Thymus (tissue), 11 donors: Measurements from ENCODE around the gene MAD1L1. TPM values are rescaled to one million over a fixed set of nuclear protein-coding genes. Genes with fewer than 3 reads are reported as not detected.

Experiments used
- DNase-seq, 9 donors: peaks; one replicate each; pipeline ENCODE4 v3.0.0-alpha.2; 2013; ENCODE audit warnings: low spot score in 9 of 9, low read depth in 6 of 9, missing footprints in 1 of 9
- H3K27ac ChIP-seq, 2 donors: one replicate each; pipeline ENCODE4 v1.5.1; 2013; ENCODE audit warnings: control low read depth in 1 of 2, low read depth in 1 of 2, low read length in 1 of 2, mild to moderate bottlenecking in 1 of 2, moderate library complexity in 1 of 2
- H3K27me3 ChIP-seq, 2 donors: one replicate each; pipeline ENCODE4 v1.5.1; 2013; ENCODE audit warnings: low read length in 1 of 2; ENCODE audit not compliant: control insufficient read depth in 2 of 2, insufficient read depth in 1 of 2
- H3K36me3 ChIP-seq, 2 donors: one replicate each; pipeline ENCODE4 v1.5.1; 2013; ENCODE audit warnings: low read length in 1 of 2, mild to moderate bottlenecking in 1 of 2, moderate library complexity in 1 of 2; ENCODE audit not compliant: control insufficient read depth in 2 of 2, insufficient read depth in 2 of 2
- H3K4me1 ChIP-seq, 2 donors: one replicate each; pipeline ENCODE4 v1.5.1; 2013; ENCODE audit warnings: low read length in 2 of 2; ENCODE audit not compliant: control insufficient read depth in 2 of 2, insufficient read depth in 2 of 2
- H3K4me3 ChIP-seq, 2 donors: one replicate each; pipeline ENCODE4 v1.5.1; 2013; ENCODE audit warnings: low read length in 2 of 2, control low read depth in 1 of 2, mild to moderate bottlenecking in 1 of 2
- H3K9me3 ChIP-seq, 2 donors: one replicate each; pipeline ENCODE4 v1.5.1; 2013; ENCODE audit warnings: low read length in 1 of 2, mild to moderate bottlenecking in 1 of 2; ENCODE audit not compliant: control insufficient read depth in 2 of 2, insufficient read depth in 1 of 2
- WGBS: extraction: QIAGEN DNeasy Blood & Tissue Kit; methylation state at CpG from one replicate; pipeline ENCODE4 v1.1.7; 2013; 5-methylcytosine and 5-hydroxymethylcytosine counted together
- polyA plus RNA-seq: library from polyadenylated mRNA; stranded (reverse); fragments of 200-250 nt; gene quantifications from one replicate; pipeline ENCODE4 v1.2.3, GENCODE V29; 2013
- total RNA-seq: library from RNA; stranded (reverse); fragments of 120-200 nt; gene quantifications from one replicate; pipeline ENCODE4 v1.2.4, GENCODE V29; 2013
- donor health status: healthy.

Gene MAD1L1
- total and polyA plus RNA-seq, 2 donors, result 93.3 to 103 TPM

- H3K4me1 ChIP-seq, result peaks cover 6 to 24% of the 10 kb centered on the region in 2 donors
- peaks cover 38 to 39% of the 10 kb centered on the region in 2 donors for H3K36me3 ChIP-seq
- no peak overlapping the region for H3K4me3 ChIP-seq
- H3K27me3 ChIP-seq, result no peaks in the 10 kb centered on the region
- WGBS, result 98% methylated on average over 17 of the region's 17 CpGs
- H3K9me3 ChIP-seq, result no peaks in the 10 kb centered on the region
- DNase-seq, result no peak
- no peak overlapping the region for H3K27ac ChIP-seq
These were observed 6.5 kb upstream of the MAD1L1 start for GRCh38 chr7:2239242-2239641.

- peaks cover 3 to 16% of the 10 kb centered on the region in 2 donors for H3K4me1 ChIP-seq
- no peak overlapping the region for H3K4me3 ChIP-seq
- peaks cover 39 to 40% of the 10 kb centered on the region in 2 donors for H3K36me3 ChIP-seq
- peak overlapping the region; percentile 40 to 77 for H3K27ac ChIP-seq
- peak in 1 of 9 donors; percentile 45 for DNase-seq
- H3K9me3 ChIP-seq, result no peaks in the 10 kb centered on the region
- WGBS, result 92% methylated on average over 12 of the region's 12 CpGs
- H3K27me3 ChIP-seq, result no peaks in the 10 kb centered on the region
These were observed 4.4 kb upstream of the MAD1L1 start for GRCh38 chr7:2237109-2237602.

DNA sequence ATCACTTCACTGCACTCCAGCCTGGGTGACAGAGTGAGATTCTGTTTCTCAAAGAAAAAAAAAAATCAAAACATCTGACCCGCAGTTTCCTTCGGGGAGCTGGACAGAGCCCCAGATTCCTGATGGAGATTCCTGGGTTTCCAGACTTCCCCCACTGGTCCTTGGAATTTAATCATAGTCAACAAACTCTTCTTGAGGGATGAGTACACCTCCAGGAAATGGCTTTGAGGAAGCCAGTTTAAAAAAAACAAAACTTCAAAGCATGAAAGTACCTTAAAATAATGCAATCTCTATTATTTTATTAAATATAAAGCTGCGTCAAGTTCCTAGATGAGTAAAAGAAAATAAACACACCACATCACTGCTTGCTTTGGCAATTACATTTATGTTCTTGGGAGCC, 1.2 kb upstream of the MAD1L1 start:
- Histone ChIP-seq H3K36me3 (peaks cover 48 to 50% of the 10 kb centered on the region in 2 donors), H3K27me3 (no peaks in the 10 kb centered on the region), H3K4me3 (no peak overlapping the region), H3K27ac (no peak overlapping the region), H3K4me1 (peaks cover 8 to 24% of the 10 kb centered on the region in 2 donors), H3K9me3 (no peaks in the 10 kb centered on the region)
- WGBS, result 96% methylated on average over 3 of the region's 3 CpGs
- DNase-seq, result no peak

- peaks cover 8 to 24% of the 10 kb centered on the region in 2 donors for H3K4me1 ChIP-seq
- H3K36me3 ChIP-seq, result peaks cover 46 to 53% of the 10 kb centered on the region in 2 donors
- 2% methylated on average over 46 of the region's 46 CpGs for WGBS
- peak overlapping the region; percentile 83 to 99 for H3K4me3 ChIP-seq
- peak in 4 of 9 donors; percentile 17 to 64 (median 32) for DNase-seq
- no peaks in the 10 kb centered on the region for H3K9me3 ChIP-seq
- peak overlapping the region in 1 of 2 donors; percentile 31 for H3K27ac ChIP-seq
- no peaks in the 10 kb centered on the region for H3K27me3 ChIP-seq
These were observed 566 bp downstream of the MAD1L1 start for GRCh38 chr7:2231992-2232765.

- DNase-seq, result no peak
- Histone ChIP-seq H3K4me3 (no peak overlapping the region), H3K27me3 (no peaks in the 10 kb centered on the region), H3K27ac (no peak overlapping the region), H3K36me3 (peaks cover 51 to 58% of the 10 kb centered on the region in 2 donors), H3K4me1 (peaks cover 8 to 24% of the 10 kb centered on the region in 2 donors), H3K9me3 (peaks cover 0 to 4% of the 10 kb centered on the region in 2 donors)
- WGBS, result 98% methylated on average over 9 of the region's 9 CpGs
These were observed 1.9 kb downstream of the MAD1L1 start for GRCh38 chr7:2230882-2231281.

DNA sequence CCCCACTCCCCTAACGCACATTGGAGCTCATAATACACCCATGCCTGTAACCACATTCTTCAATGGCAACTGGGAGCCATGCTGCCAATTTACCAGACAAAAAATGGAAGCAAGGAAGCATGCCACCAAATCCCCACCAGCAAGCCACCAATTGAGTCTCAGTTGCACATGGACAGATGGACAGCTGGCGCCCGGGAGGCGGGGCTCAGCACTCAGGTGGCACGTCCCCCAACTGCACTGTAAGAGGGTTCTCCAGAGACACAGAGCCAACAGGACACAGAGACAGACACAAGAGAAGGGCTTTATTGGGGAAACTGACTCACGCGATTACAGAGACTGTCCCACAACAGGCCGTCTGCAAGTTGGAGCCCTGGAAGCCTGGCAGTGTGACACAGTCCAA, 2.5 kb downstream of the MAD1L1 start:
- H3K4me3 ChIP-seq, result no peak overlapping the region
- no peak overlapping the region for H3K27ac ChIP-seq
- peaks cover 55 to 61% of the 10 kb centered on the region in 2 donors for H3K36me3 ChIP-seq
- peaks cover 0 to 4% of the 10 kb centered on the region in 2 donors for H3K9me3 ChIP-seq
- peaks cover 8 to 24% of the 10 kb centered on the region in 2 donors for H3K4me1 ChIP-seq
- WGBS, result 99% methylated on average over 8 of the region's 8 CpGs
- no peak for DNase-seq
- H3K27me3 ChIP-seq, result no peaks in the 10 kb centered on the region

GRCh38 chr7:2229467-2229866, 3.3 kb downstream of the MAD1L1 start:
- Histone ChIP-seq H3K9me3 (peaks cover 0 to 4% of the 10 kb centered on the region in 2 donors), H3K36me3 (peaks cover 56 to 61% of the 10 kb centered on the region in 2 donors), H3K27me3 (no peaks in the 10 kb centered on the region), H3K4me1 (peaks cover 8 to 24% of the 10 kb centered on the region in 2 donors), H3K27ac (no peak overlapping the region), H3K4me3 (no peak overlapping the region)
- no peak for DNase-seq
- WGBS, result 99% methylated on average over 7 of the region's 7 CpGs

GRCh38 chr7:2228921-2229320, 3.8 kb downstream of the MAD1L1 start:
- H3K9me3 ChIP-seq, result peaks cover 0 to 4% of the 10 kb centered on the region in 2 donors
- H3K36me3 ChIP-seq, result peaks cover 59 to 62% of the 10 kb centered on the region in 2 donors
- no peak for DNase-seq
- over 99% methylated on average over 8 of the region's 8 CpGs for WGBS
- H3K4me1 ChIP-seq, result peaks cover 8 to 24% of the 10 kb centered on the region in 2 donors
- H3K27ac ChIP-seq, result no peak overlapping the region
- no peak overlapping the region for H3K4me3 ChIP-seq
- H3K27me3 ChIP-seq, result no peaks in the 10 kb centered on the region

DNA sequence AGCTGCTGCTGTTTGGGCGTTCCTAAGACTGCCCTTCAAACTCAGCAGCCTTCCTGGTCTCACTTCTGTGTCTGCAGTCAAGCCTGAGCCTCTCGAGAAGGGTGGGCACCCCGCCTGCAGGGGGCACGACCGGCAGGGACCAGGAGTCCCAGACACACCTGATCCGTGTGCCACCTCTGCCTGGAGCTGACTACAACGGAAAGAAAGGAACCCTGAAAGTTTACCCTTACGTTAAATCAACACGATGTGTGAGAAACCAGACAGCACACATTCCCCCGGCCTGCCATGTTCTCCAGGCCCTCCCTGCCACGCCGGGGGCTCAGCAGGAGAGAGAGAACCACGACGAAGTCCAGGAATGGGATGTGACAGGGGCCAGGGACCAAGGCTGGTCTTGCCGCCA, 5.0 kb downstream of the MAD1L1 start:
- no peak overlapping the region for H3K27ac ChIP-seq
- peaks cover 5 to 17% of the 10 kb centered on the region in 2 donors for H3K4me1 ChIP-seq
- 98% methylated on average over 15 of the region's 15 CpGs for WGBS
- H3K36me3 ChIP-seq, result peaks cover 68 to 71% of the 10 kb centered on the region in 2 donors
- H3K9me3 ChIP-seq, result peaks cover 0 to 4% of the 10 kb centered on the region in 2 donors
- DNase-seq, result no peak
- no peak overlapping the region for H3K4me3 ChIP-seq
- H3K27me3 ChIP-seq, result no peaks in the 10 kb centered on the region
